ENCODE results near the gene AKAP6. TPM values are rescaled to one million over a fixed set of nuclear protein-coding genes. Genes with fewer than 3 reads are reported as not detected.

The AKAP6 gene
- total and polyA plus RNA-seq, 2 of the 8 experiments (the other 6 are each of a cell fraction or from before 2014, with no cell fraction given), result 0.09 to 0.89 TPM

DNA sequence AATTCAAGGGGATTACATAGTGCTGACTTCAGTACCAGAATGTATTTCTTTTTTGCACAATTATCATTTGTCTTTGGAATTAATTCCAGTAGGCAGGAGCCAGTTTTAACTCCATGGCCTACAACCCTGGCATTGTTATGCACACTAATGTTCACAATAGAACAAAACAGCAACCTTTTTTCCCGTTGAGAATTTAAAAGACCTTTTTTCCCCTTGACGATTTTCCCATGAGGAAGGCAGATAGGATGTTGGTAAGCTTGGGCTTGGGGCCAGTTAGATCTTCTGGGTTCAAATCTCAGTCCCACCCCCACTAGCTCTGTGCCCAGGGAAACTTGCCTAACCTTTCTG lies 13.7 kb downstream of the AKAP6 start (continued):
- TF ChIP-seq SAP30 (IDR thresholded peaks at IDR 0.05; ENCODE audit: insufficient read depth, insufficient replicate concordance, low read length), result no peak
